HS-5 (cell line): ENCODE measurements around the gene TBR1.

Source experiments
- DNase-seq: peaks from one replicate; pipeline ENCODE4 v3.0.0-alpha.2; 2012; ENCODE audit warnings: low read depth

The TBR1 gene

GRCh38 chr2:161415034-161415986 is 787 bp upstream of the TBR1 start:
- DNase-seq = no peak

GRCh38 chr2:161416708-161417437 is 776 bp downstream of the TBR1 start:
- no peak for DNase-seq

- DNase-seq = no peak
These were observed 1.6 kb downstream of the TBR1 start for GRCh38 chr2:161417438-161418274.

- DNase-seq = no peak
These were observed 2.2 kb downstream of the TBR1 start for GRCh38 chr2:161418275-161418714.

GRCh38 chr2:161418715-161419637 is 2.9 kb downstream of the TBR1 start:
- no peak for DNase-seq

GRCh38 chr2:161419638-161420190 is 3.6 kb downstream of the TBR1 start:
- DNase-seq = no peak

GRCh38 chr2:161420406-161421074 is 4.4 kb downstream of the TBR1 start:
- DNase-seq = no peak

- DNase-seq = no peak
These were observed 5.6 kb downstream of the TBR1 start for GRCh38 chr2:161421686-161422085.

- DNase-seq = no peak
These were observed 6.8 kb downstream of the TBR1 start for GRCh38 chr2:161422816-161423403.

- DNase-seq = no peak
These were observed 7.6 kb downstream of the TBR1 start for GRCh38 chr2:161423421-161424393.

- DNase-seq = no peak
These were observed 8.3 kb downstream of the TBR1 start for GRCh38 chr2:161424394-161424769.

- no peak for DNase-seq
These were observed 9.0 kb downstream of the TBR1 start for GRCh38 chr2:161424891-161425727.

GRCh38 chr2:161425728-161426454 is 9.8 kb downstream of the TBR1 start:
- DNase-seq = no peak

GRCh38 chr2:161426455-161426921 is 10.4 kb downstream of the TBR1 start:
- DNase-seq = no peak

- no peak for DNase-seq
These were observed 11.0 kb downstream of the TBR1 start for GRCh38 chr2:161426922-161427663.
